Measurements from ENCODE around the gene TTC33. TPM values are rescaled to one million over a fixed set of nuclear protein-coding genes. Genes with fewer than 3 reads are reported as not detected.
"Not testable (repeated sequence)": the region's sequence is repeated elsewhere in the genome, so short reads cannot be mapped to it uniquely, and the experiment has no call there.

The TTC33 gene
- total and polyA plus RNA-seq, 2 donors (not counting 1 experiment from before 2014, with no cell fraction given) = 2.1 to 15.8 TPM

- Histone ChIP-seq H3K9me3 (ENCODE audit: control extremely low read depth in 1 of 3, control insufficient read depth in 2 of 3, insufficient read depth in 1 of 3, low read length in 2 of 3) (no peaks in the 10 kb centered on the region), H2AFZ (ENCODE audit: insufficient read depth, low read depth, low read length, poor library complexity, severe bottlenecking) (no peak overlapping the region), H3K9ac (ENCODE audit: low read length) (no peak overlapping the region), H3K36me3 (replicated peaks in 1 of 2; ENCODE audit: control extremely low read depth in 1 of 2, control insufficient read depth in 1 of 2, extremely low read depth in 1 of 2, insufficient read depth in 2 of 2, low read length in 1 of 2) (peaks cover 0 to 12% of the 10 kb centered on the region in 2 experiments), H4K20me1 (ENCODE audit: control insufficient read depth, insufficient read depth, low read length, poor library complexity, severe bottlenecking) (no peaks in the 10 kb centered on the region), H3K27me3 (replicated peaks in 1 of 4; ENCODE audit: control extremely low read depth in 1 of 4, control insufficient read depth in 3 of 4, insufficient read depth in 4 of 4, low read length in 3 of 4) (no peaks in the 10 kb centered on the region), H3K4me1 (ENCODE audit: control insufficient read depth in 2 of 2, insufficient read depth in 2 of 2, low read length in 2 of 2) (no peaks in the 10 kb centered on the region), H3K27ac (ENCODE audit: low read length in 2 of 2) (no peak overlapping the region), H3K4me3 (ENCODE audit: control extremely low read depth in 1 of 5, extremely low read depth in 1 of 5, insufficient read depth in 1 of 5, low read depth in 2 of 5, low read length in 4 of 5) (no peak overlapping the region), H3K4me2 (replicated peaks; ENCODE audit: low read depth, low read length, poor library complexity, severe bottlenecking) (no peak overlapping the region), H3K79me2 (ENCODE audit: control insufficient read depth, insufficient read depth, low read length) (peaks cover 23% of the 10 kb centered on the region)
- intact Hi-C loops (cut with micrococcal nuclease) = no loop called here
- Mint-ChIP-seq H3K4me3 (no peak overlapping the region), H3K27ac (no peak overlapping the region), H3K9me3 (ENCODE audit: insufficient read depth) (no peaks in the 10 kb centered on the region), H3K27me3 (no peaks in the 10 kb centered on the region), H3K4me1 (peaks cover 4% of the 10 kb centered on the region)
- DNase-seq (no peak), ATAC-seq (ENCODE audit: low read depth) (no peak)
- POLR2A ChIA-PET = no interaction called here
- WGBS (ENCODE audit: insufficient coverage) = 89% methylated on average over 1 of the region's 3 CpGs
- CTCF ChIA-PET = interaction anchor here (0.9 to 6.6 kb wide), 6 partner anchors 12 to 1020 kb away, joined by 3 to 54 read pairs (median 4); no protein-coding TSS in a partner anchor
- TF ChIP-seq, protein P1, sequence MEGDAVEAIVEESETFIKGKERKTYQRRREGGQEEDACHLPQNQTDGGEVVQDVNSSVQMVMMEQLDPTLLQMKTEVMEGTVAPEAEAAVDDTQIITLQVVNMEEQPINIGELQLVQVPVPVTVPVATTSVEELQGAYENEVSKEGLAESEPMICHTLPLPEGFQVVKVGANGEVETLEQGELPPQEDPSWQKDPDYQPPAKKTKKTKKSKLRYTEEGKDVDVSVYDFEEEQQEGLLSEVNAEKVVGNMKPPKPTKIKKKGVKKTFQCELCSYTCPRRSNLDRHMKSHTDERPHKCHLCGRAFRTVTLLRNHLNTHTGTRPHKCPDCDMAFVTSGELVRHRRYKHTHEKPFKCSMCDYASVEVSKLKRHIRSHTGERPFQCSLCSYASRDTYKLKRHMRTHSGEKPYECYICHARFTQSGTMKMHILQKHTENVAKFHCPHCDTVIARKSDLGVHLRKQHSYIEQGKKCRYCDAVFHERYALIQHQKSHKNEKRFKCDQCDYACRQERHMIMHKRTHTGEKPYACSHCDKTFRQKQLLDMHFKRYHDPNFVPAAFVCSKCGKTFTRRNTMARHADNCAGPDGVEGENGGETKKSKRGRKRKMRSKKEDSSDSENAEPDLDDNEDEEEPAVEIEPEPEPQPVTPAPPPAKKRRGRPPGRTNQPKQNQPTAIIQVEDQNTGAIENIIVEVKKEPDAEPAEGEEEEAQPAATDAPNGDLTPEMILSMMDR (IDR thresholded peaks at IDR 0.05) = no peak
- no peak for TF ChIP-seq EZH2 (IDR thresholded peaks at IDR 0.05; ENCODE audit: borderline replicate concordance, insufficient read depth, low read depth, low read length, poor library complexity, severe bottlenecking)
Measured at GRCh38 chr5:40733879-40734563, 21.7 kb downstream of the TTC33 start.

GRCh38 chr5:40733434-40733833 lies 22.3 kb downstream of the TTC33 start:
- Histone ChIP-seq H3K27ac (ENCODE audit: low read length in 2 of 2) (no peak overlapping the region), H3K4me1 (ENCODE audit: control insufficient read depth in 2 of 2, insufficient read depth in 2 of 2, low read length in 2 of 2) (no peaks in the 10 kb centered on the region), H3K9me3 (ENCODE audit: control extremely low read depth in 1 of 3, control insufficient read depth in 2 of 3, insufficient read depth in 1 of 3, low read length in 2 of 3) (no peaks in the 10 kb centered on the region), H3K4me2 (replicated peaks; ENCODE audit: low read depth, low read length, poor library complexity, severe bottlenecking) (no peak overlapping the region), H3K79me2 (ENCODE audit: control insufficient read depth, insufficient read depth, low read length) (peaks cover 23% of the 10 kb centered on the region), H3K36me3 (replicated peaks in 1 of 2; ENCODE audit: control extremely low read depth in 1 of 2, control insufficient read depth in 1 of 2, extremely low read depth in 1 of 2, insufficient read depth in 2 of 2, low read length in 1 of 2) (peaks cover 0 to 10% of the 10 kb centered on the region in 2 experiments), H4K20me1 (ENCODE audit: control insufficient read depth, insufficient read depth, low read length, poor library complexity, severe bottlenecking) (no peaks in the 10 kb centered on the region), H3K27me3 (replicated peaks in 1 of 4; ENCODE audit: control extremely low read depth in 1 of 4, control insufficient read depth in 3 of 4, insufficient read depth in 4 of 4, low read length in 3 of 4) (no peaks in the 10 kb centered on the region), H2AFZ (ENCODE audit: insufficient read depth, low read depth, low read length, poor library complexity, severe bottlenecking) (no peak overlapping the region), H3K4me3 (ENCODE audit: control extremely low read depth in 1 of 5, extremely low read depth in 1 of 5, insufficient read depth in 1 of 5, low read depth in 2 of 5, low read length in 4 of 5) (no peak overlapping the region), H3K9ac (ENCODE audit: low read length) (no peak overlapping the region)
- WGBS (ENCODE audit: insufficient coverage) = 100% methylated on average over 1 of the region's 2 CpGs
- Mint-ChIP-seq H3K9me3 (ENCODE audit: insufficient read depth) (no peaks in the 10 kb centered on the region), H3K27ac (no peak overlapping the region), H3K4me1 (peaks cover 4% of the 10 kb centered on the region), H3K4me3 (no peak overlapping the region), H3K27me3 (no peaks in the 10 kb centered on the region)
- intact Hi-C loops (cut with micrococcal nuclease) = no loop called here
- no peak for ATAC-seq (ENCODE audit: low read depth)
- ChIA-PET CTCF (interaction anchor here (1.1 to 6.6 kb wide), 4 partner anchors 13 to 1019 kb away, joined by 3 to 54 read pairs (median 16); no protein-coding TSS in a partner anchor), POLR2A (no interaction called here)
- no peak for DNase-seq
- TF ChIP-seq, protein P1 (IDR thresholded peaks at IDR 0.05) = no peak
- no peak for TF ChIP-seq EZH2 (IDR thresholded peaks at IDR 0.05; ENCODE audit: borderline replicate concordance, insufficient read depth, low read depth, low read length, poor library complexity, severe bottlenecking)

- H3K4me3 ChIP-seq (ENCODE audit: control extremely low read depth in 1 of 5, extremely low read depth in 1 of 5, insufficient read depth in 1 of 5, low read depth in 2 of 5, low read length in 4 of 5); H3K27me3 ChIP-seq (replicated peaks in 1 of 4; ENCODE audit: control extremely low read depth in 1 of 4, control insufficient read depth in 3 of 4, insufficient read depth in 4 of 4, low read length in 3 of 4); ATAC-seq (ENCODE audit: low read depth); DNase-seq; H3K36me3 ChIP-seq (replicated peaks in 1 of 2; ENCODE audit: control extremely low read depth in 1 of 2, control insufficient read depth in 1 of 2, extremely low read depth in 1 of 2, insufficient read depth in 2 of 2, low read length in 1 of 2); POLR2A ChIA-PET; H3K9ac ChIP-seq (ENCODE audit: low read length); H3K27ac ChIP-seq (ENCODE audit: low read length in 2 of 2); H3K27ac Mint-ChIP-seq; H3K9me3 ChIP-seq (ENCODE audit: control extremely low read depth in 1 of 3, control insufficient read depth in 2 of 3, insufficient read depth in 1 of 3, low read length in 2 of 3); H2AFZ ChIP-seq (ENCODE audit: insufficient read depth, low read depth, low read length, poor library complexity, severe bottlenecking); intact Hi-C loops (cut with micrococcal nuclease); H3K4me3 Mint-ChIP-seq; CTCF ChIA-PET; H3K4me1 ChIP-seq (ENCODE audit: control insufficient read depth in 2 of 2, insufficient read depth in 2 of 2, low read length in 2 of 2); H3K4me2 ChIP-seq (replicated peaks; ENCODE audit: low read depth, low read length, poor library complexity, severe bottlenecking); H3K9me3 Mint-ChIP-seq (ENCODE audit: insufficient read depth); H3K27me3 Mint-ChIP-seq; H3K4me1 Mint-ChIP-seq; H4K20me1 ChIP-seq (ENCODE audit: control insufficient read depth, insufficient read depth, low read length, poor library complexity, severe bottlenecking); H3K79me2 ChIP-seq (ENCODE audit: control insufficient read depth, insufficient read depth, low read length): not testable (repeated sequence)
- WGBS (ENCODE audit: insufficient coverage) = 94% methylated on average over 37 of the region's 37 CpGs
Measured at GRCh38 chr5:40722497-40722911, 33.3 kb downstream of the TTC33 start.
